ENCODE data around the gene PRTG. TPM values are rescaled to one million over a fixed set of nuclear protein-coding genes. Genes with fewer than 3 reads are reported as not detected.
A peak's percentile ranks its signal among the peaks of the same experiment; 100 is the strongest.

The PRTG gene
- total RNA-seq, 1 experiment from 2014 or later = 39.1 TPM

DNA sequence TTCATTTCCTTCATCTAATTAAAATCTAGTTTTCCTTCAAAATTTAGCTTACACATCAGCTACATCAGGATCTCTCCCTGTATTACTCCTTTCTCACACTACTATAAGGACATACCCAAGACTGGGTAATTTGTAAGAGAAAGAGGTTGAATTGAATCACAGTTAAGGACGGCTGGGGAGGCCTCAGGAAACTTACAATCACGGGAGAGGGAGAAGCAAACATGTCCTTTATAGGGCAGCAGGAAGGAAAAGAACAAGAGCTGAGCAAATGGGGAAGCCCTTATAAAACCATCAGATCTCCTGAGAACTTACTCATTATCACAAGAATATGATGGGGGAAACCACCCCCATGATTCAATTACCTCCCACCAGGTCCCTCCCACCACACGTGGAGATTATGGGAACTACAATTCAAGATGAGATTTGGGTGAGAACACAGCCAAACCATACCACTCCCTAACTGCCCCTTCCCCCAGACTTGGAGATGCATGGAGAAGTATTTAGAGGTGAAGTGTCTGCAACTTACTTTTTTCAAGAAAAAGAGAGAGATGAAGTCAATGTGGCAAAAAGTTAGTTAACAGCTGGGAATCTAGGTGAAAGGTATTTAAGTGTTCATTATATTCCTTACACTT, 21.3 kb downstream of the PRTG start:
- POLR2A ChIA-PET = no interaction called here
- Mint-ChIP-seq H3K27me3 (ENCODE audit: insufficient read depth, unreplicated experiment) (no peaks in the 10 kb centered on the region), H3K9me3 (ENCODE audit: unreplicated experiment) (no peaks in the 10 kb centered on the region), H3K27ac (ENCODE audit: unreplicated experiment) (no peak overlapping the region), H3K4me1 (ENCODE audit: low read depth, unreplicated experiment) (peaks cover 9% of the 10 kb centered on the region), H3K4me3 (ENCODE audit: unreplicated experiment) (no peak overlapping the region), H3K36me3 (ENCODE audit: insufficient read depth, unreplicated experiment) (peaks cover 12% of the 10 kb centered on the region)
- DNase-seq = no peak
- TF ChIP-seq, protein P1, sequence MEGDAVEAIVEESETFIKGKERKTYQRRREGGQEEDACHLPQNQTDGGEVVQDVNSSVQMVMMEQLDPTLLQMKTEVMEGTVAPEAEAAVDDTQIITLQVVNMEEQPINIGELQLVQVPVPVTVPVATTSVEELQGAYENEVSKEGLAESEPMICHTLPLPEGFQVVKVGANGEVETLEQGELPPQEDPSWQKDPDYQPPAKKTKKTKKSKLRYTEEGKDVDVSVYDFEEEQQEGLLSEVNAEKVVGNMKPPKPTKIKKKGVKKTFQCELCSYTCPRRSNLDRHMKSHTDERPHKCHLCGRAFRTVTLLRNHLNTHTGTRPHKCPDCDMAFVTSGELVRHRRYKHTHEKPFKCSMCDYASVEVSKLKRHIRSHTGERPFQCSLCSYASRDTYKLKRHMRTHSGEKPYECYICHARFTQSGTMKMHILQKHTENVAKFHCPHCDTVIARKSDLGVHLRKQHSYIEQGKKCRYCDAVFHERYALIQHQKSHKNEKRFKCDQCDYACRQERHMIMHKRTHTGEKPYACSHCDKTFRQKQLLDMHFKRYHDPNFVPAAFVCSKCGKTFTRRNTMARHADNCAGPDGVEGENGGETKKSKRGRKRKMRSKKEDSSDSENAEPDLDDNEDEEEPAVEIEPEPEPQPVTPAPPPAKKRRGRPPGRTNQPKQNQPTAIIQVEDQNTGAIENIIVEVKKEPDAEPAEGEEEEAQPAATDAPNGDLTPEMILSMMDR (IDR thresholded peaks at IDR 0.05; ENCODE audit: insufficient read depth in 1 of 2, low read depth in 1 of 2, low read length in 1 of 2, severe bottlenecking in 1 of 2, unreplicated experiment in 1 of 2) = no peak
- H3K4me3 ChIP-seq (ENCODE audit: low read depth, low read length) = no peak overlapping the region
- no TSS peak for BruUV-seq (replicated peaks)
- H3K4me1 ChIP-seq = peaks cover 2% of the 10 kb centered on the region
- intact Hi-C loops (cut with micrococcal nuclease; ENCODE audit: unreplicated experiment) = no loop called here
- H3K9me3 ChIP-seq = no peaks in the 10 kb centered on the region
- no peaks in the 10 kb centered on the region for H3K27me3 ChIP-seq (replicated peaks; ENCODE audit: control insufficient read depth, insufficient read depth, low read length)
- no peaks in the 10 kb centered on the region for H3K36me3 ChIP-seq (ENCODE audit: control insufficient read depth, insufficient read depth, low read length)
- CTCF ChIA-PET = no interaction called here

DNA sequence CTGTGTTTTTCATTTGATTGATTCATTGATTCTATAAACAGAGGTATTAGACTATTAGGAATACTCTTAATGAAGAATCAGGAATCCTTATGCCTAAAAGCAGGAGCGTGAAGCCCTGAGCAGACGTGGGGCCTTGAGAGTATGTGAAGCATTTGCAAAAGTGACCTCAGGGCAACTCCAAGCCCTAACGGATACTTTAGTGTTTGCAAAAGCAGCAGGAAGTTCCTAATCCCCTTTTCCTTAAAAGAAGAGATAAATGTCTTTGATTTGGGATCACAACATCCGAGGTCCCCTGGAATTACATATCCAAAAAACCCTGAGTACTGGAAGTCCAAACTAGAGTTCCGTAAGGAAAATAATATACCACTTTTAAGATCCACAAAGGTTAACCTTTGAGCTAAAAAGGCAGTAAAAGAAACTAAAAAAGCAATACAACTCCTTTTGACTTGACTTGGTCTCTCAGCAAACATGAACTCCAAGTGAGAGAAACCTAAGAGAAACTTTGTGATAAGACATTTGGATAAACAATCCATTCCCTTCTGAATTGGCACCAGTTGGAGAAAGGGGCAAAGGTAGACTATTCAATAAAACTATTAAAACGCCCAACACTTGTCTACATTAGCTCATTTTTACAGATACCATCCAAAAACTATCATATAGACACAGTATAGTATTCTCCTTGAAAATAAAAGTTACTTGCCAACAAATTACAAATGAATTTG, 27.4 kb downstream of the PRTG start:
- no TSS peak for BruUV-seq (replicated peaks)
- Histone ChIP-seq H3K36me3 (ENCODE audit: control insufficient read depth, insufficient read depth, low read length) (no peaks in the 10 kb centered on the region), H3K9me3 (no peaks in the 10 kb centered on the region), H3K27me3 (replicated peaks; ENCODE audit: control insufficient read depth, insufficient read depth, low read length) (no peaks in the 10 kb centered on the region), H3K4me3 (ENCODE audit: low read depth, low read length) (no peak overlapping the region; the same call in 1 of the 2 replicates), H3K4me1 (peaks cover 24% of the 10 kb centered on the region)
- H3K9me3 Mint-ChIP-seq (ENCODE audit: unreplicated experiment) = no peaks in the 10 kb centered on the region
- H3K4me3 Mint-ChIP-seq (ENCODE audit: unreplicated experiment) = no peak overlapping the region
- no peaks in the 10 kb centered on the region for H3K27me3 Mint-ChIP-seq (ENCODE audit: insufficient read depth, unreplicated experiment)
- intact Hi-C loops (cut with micrococcal nuclease; ENCODE audit: unreplicated experiment) = no loop called here
- CTCF ChIA-PET = no interaction called here
- peaks cover 13% of the 10 kb centered on the region for H3K36me3 Mint-ChIP-seq (ENCODE audit: insufficient read depth, unreplicated experiment)
- peak; percentile 13 to 51 for DNase-seq
- peaks cover 22% of the 10 kb centered on the region for H3K4me1 Mint-ChIP-seq (ENCODE audit: low read depth, unreplicated experiment)
- TF ChIP-seq, protein P1 (IDR thresholded peaks at IDR 0.05; ENCODE audit: insufficient read depth in 1 of 2, low read depth in 1 of 2, low read length in 1 of 2, severe bottlenecking in 1 of 2, unreplicated experiment in 1 of 2) = no peak
- POLR2A ChIA-PET = no interaction called here
- H3K27ac Mint-ChIP-seq (ENCODE audit: unreplicated experiment) = peak overlapping the region; percentile 42

DNA sequence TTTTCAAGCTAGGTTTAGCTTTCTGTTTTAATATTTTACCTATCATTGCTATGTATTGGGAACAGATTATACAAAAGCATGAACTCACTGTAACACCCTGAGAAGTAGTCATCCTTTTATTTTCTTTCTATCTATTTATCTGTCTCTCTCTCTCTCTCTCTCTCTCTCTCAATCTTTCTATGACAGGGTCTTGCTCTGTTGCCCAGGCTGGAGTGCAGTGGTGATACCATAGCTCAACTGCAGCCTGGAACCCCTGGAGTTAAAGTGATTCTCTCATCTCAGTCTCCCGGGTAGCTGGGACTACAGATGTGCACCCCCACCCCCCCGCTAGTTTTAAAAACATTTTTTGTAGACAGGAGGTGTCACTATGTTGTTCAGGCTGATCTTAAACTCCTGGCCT, 28.9 kb downstream of the PRTG start:
- intact Hi-C loops (cut with micrococcal nuclease; ENCODE audit: unreplicated experiment) = no loop called here
- Mint-ChIP-seq H3K36me3 (ENCODE audit: insufficient read depth, unreplicated experiment) (peaks cover 13% of the 10 kb centered on the region), H3K4me1 (ENCODE audit: low read depth, unreplicated experiment) (peaks cover 22% of the 10 kb centered on the region), H3K9me3 (ENCODE audit: unreplicated experiment) (no peaks in the 10 kb centered on the region), H3K27ac (ENCODE audit: unreplicated experiment) (no peak overlapping the region), H3K4me3 (ENCODE audit: unreplicated experiment) (no peak overlapping the region), H3K27me3 (ENCODE audit: insufficient read depth, unreplicated experiment) (no peaks in the 10 kb centered on the region)
- Histone ChIP-seq H3K36me3 (ENCODE audit: control insufficient read depth, insufficient read depth, low read length) (no peaks in the 10 kb centered on the region), H3K27me3 (replicated peaks; ENCODE audit: control insufficient read depth, insufficient read depth, low read length) (no peaks in the 10 kb centered on the region), H3K4me1 (peaks cover 24% of the 10 kb centered on the region), H3K9me3 (no peaks in the 10 kb centered on the region), H3K4me3 (ENCODE audit: low read depth, low read length) (no peak overlapping the region)
- no peak for DNase-seq
- no TSS peak for BruUV-seq (replicated peaks)
- ChIA-PET POLR2A (interaction anchor here (0.7 kb wide), 1 partner anchor 19 kb away, joined by 3 read pairs; no protein-coding TSS in a partner anchor), CTCF (no interaction called here)
- TF ChIP-seq, protein P1 (IDR thresholded peaks at IDR 0.05; ENCODE audit: insufficient read depth in 1 of 2, low read depth in 1 of 2, low read length in 1 of 2, severe bottlenecking in 1 of 2, unreplicated experiment in 1 of 2) = no peak
